HG03460 (cell line): Measurements from ENCODE around the gene ASL.
"Not testable (repeated sequence)": the region's sequence is repeated elsewhere in the genome, so short reads cannot be mapped to it uniquely, and the experiment has no call there.

Experiments used
- ATAC-seq: cut with Tn5 transposase; IDR thresholded peaks from one replicate; pipeline ENCODE4 v1.9.1; 2021; ENCODE audit not compliant: unreplicated experiment

The ASL gene

DNA sequence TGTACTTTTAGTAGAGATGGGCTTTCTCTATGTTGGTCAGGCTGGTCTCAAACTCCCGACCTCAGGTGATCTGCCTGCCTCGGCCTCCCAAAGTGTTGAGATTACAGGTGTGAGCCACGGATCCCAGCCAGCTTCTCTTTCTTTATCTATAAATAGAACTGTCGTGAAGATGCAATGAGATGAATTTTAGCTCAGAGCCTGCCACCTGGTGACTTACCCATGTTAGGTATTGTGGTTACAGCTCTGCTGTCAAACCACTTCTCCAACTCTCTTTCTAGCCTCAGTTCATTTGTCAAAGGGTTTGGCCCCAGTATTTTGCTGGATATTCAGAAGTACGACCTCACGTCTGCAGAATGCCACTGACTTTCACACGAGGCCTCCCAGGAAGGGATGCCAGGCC lies 3.4 kb upstream of the ASL start:
- ATAC-seq = not testable (repeated sequence)

DNA sequence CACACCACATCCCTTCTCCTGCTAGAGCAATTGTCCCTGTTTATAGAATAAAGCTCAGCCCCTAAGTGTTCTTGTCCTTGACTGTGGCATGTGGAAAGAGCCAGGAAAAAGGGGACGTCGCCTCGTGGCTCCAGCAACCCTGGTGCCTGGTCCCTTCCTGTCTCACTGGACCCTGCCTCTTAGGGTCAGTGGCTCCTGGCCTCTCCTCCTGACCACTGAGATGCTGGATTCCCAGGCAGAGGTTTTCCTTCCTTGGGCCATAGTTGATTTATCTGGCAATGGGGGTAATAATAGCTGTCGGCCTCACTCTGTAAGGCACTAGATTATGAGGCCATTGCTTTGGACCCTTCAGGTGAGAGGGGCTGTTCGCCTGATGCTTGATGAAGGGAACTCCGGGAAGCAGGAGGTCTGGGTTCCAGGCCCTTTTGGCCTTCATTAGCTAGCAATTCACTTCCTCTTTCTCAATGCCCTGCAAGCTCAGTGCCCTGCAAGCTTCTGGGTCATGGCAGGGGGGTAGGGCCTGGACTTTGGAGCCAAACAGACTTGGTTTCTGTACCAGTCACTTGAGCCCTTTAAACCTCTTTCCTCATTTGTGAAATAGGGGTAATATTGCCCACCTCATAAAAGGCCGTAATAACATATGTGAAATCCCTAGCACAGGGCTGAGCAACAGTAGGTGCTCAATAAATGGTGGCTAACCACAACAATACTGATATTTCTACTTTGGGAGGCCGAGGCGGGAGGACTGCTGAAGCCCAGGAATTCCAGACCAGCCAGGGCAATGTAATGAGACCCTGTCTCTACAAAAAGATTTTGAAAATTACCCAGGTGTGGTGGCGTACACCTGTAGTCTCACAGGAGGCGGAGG lies 1.1 kb downstream of the ASL start:
- ATAC-seq = no peak

DNA sequence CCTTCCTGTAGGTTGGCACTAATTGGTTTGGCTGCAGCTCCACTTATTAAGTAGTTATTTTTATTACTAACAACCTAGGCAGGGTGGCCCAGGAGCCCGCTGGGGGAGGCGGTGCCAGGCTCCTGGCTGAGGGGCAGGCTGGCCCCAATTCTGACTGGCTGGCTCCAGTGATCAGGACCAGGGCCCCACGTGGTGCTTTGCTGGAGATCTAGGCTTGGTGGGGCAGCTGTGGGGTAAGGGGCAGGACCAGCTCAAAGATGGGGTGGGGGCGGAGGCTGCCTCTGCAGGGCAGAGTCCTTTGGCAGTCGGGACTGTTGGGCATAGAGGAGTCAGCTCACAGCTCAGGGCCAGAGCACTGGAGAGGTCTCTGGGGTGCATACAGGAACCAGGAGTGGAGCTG lies 2.4 kb downstream of the ASL start:
- no peak for ATAC-seq

DNA sequence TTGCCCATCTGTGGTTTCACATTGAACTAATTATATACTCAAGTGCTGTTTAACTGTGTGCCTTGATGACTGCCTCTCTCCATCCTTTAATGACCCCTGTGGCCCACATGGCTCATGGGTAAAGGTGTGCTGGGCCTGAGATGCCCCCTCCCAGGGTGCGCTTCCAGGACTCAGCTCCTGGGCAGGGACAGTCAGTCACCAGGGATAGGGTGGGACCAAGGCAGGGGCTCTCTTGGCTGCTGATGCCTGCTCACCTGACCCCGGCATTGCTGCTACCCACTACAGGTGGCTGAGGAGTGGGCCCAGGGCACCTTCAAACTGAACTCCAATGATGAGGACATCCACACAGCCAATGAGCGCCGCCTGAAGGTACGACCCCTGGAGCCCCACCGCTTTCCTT lies 6.5 kb downstream of the ASL start:
- no peak for ATAC-seq

DNA sequence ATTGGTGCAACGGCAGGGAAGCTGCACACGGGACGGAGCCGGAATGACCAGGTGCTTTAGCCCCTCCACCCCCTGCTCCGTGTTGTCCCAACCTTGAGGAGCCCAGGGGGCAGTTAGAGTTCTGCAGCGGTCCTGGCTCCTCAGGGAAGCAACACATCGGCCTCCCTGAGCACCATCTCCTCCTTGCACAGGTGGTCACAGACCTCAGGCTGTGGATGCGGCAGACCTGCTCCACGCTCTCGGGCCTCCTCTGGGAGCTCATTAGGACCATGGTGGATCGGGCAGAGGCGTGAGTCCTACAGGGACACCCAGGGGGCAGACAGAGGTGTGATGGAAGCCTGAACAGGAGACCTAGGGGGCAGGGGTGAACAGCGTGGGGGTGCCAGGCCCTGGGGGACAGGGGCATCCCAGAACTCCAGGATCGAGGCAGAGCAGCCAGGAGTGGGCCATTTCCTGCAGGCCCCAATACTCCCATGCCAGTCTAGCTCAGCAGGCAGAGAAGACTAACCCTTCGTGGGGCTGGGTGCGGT lies 7.3 kb downstream of the ASL start:
- no peak for ATAC-seq

DNA sequence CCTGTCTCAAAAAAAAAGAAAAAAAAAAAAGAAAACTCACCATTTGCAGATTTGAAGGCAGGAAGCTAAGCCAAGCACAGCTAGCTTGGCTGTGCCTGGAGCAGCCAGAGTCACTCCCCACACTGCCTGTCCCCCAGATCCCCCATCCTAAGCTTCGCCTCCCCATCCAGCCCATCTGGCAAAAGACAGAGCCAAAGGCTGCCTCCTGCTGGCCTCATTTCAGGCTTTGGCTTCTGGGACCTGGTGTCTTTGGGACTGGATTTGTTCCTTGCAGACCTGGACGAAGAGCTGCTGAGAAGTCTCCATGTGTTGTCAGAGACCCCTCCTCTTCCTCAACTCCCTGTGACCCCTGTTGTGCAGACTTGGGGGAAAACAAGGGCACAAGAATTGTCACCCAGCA lies 8.1 kb downstream of the ASL start:
- ATAC-seq = no peak

DNA sequence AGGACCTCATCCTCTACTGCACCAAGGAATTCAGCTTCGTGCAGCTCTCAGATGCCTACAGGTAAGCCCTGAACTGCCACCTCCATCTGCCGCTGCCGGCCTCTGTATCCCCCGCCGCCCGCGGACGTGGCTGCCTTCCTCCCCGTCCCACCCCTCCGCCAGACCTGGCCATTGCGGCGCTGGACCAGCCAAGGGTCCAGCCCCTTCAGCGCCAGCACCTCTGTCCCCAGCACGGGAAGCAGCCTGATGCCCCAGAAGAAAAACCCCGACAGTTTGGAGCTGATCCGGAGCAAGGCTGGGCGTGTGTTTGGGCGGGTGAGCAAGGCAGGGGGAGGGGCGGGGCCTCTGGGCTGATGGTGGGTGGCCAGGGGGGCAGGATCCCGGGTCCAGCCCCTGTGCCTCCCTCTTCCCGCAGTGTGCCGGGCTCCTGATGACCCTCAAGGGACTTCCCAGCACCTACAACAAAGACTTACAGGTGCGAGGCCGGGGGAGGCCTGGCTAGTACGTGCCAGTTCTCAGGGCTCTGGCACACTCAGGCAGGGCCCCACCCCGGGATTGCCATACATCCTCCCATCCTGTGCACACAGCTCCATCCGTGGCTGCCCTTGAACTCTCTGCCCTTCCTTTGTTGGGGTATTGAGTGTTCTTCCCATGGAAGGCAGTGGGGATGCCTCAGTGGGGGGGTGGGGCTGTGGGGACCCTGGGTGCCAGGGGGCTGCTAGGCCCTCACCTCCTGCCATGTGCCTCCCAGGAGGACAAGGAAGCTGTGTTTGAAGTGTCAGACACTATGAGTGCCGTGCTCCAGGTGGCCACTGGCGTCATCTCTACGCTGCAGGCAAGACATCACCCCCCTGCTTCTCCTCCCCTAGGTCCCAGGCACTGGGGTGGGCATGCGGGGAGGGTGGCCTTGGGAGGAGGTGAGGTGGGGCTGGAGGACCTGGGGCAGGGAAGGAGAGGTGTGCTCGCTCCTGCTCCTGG lies 13.5 kb downstream of the ASL start:
- ATAC-seq = no peak

DNA sequence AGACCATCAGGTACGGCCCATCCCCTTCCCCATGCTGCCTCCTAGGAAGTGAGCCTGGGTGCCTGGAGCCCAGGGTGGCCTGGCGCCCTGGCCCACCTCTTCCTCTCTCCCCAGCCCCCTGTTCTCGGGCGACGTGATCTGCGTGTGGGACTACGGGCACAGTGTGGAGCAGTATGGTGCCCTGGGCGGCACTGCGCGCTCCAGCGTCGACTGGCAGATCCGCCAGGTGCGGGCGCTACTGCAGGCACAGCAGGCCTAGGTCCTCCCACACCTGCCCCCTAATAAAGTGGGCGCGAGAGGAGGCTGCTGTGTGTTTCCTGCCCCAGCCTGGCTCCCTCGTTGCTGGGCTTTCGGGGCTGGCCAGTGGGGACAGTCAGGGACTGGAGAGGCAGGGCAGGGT lies 17.0 kb downstream of the ASL start:
- ATAC-seq = no peak

DNA sequence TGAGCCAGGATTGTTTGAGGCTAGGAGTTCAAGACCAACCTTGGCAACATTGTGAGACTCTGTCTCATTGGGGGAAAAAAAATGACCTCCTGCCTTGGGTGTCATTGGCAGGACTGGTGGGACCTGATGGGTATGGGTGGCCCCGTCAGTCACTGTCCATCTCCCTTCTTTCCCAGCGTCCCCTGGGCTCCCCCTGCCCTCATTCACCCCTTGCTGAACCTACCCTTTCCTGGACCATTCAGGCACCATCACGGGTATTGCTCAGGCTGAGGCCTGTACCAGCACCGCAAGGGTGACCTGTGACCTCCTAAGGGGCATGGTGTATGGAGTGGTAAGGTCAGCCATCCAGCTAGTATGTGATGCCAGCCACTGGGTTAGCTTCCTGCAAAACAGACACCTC lies 19.4 kb downstream of the ASL start:
- no peak for ATAC-seq

DNA sequence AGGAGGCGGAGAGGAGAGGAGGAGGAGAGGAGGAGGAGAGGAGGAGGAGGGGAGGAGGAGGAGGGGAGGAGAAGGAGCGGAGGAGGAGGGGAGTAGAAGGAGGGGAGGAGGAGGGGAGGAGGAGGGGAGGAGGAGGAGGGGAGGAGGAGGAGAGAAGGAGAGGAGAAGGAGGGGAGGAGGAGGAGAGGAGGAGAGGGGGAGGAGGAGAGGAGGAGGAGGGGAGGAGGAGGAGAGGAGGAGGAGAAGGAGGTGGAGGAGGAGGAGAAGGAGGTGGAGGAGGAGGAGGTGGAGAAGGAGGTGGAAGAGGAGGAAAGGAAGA lies 23.6 kb downstream of the ASL start:
- ATAC-seq = no peak

DNA sequence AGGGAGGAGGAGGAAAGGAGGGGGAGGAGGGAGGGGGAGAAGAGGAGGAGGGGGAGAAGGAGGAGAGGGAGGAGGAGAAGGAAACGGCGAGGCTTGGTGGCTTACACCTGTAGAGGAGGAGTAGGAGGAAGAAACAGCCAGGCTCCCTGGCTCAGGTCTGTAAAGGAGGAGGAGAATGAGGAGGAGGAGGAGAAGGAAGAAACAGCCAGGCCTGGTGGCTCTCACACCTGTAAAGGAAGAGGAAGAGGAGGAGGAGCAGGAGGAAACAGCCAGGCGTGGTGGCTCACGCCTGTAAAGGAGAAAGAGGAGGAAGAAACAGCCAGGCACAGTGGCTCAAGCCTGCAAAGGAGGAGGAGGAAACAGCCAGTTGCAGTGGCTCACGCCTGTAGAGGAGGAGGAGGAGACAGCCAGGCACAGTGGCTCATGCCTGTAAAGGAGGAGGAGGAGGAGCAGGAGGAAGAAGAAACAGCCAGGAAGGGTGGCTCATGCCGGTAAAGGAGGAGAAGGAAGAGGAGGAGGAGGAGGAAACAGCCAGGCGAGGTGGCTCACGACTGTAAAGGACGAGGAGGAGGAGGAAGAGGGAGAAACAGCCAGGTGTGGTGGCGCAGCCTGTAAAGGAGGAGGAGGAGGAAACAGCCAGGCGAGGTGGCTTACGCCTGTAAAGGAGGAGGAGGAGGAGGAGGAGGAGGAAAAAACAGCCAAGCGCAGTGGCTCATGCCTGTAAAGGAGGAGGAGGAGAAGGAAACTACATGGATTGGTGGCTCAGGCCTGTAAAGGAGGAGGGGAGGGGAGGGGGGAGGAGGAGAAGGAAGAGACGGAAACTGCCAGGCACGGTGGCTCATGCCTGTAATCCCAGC lies 24.2 kb downstream of the ASL start:
- ATAC-seq = peak; percentile 73

DNA sequence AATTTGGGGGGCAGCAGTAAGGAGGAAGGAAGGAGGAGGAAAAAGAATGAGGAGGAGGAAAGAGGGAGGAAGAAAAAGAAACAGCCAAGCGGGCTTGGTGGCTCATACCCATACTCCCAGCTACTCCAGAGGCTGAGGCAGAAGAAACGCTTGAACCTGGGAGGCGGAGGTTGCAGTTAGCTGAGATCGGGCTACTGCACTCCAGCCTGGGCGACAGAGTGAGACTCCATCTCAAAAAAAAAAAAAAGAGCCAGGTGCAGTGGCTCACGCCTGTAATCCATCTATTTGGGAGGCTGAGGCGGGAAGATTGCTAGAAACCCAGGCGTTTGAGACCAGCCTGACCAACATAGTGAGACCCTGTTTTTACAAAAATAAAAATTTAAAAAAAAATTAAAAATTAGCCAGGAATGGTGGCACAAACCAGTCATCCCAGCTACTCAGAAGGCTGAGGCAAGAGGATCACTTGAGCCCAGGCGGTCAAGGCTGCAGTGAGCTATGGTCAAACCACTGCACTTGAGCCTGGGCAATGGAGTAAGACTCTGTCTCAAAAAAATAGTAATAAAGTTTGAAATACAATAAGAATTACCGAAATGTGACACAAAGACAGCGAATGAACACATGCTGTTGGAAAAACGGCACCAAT lies 24.9 kb downstream of the ASL start:
- peak; percentile 14 for ATAC-seq

DNA sequence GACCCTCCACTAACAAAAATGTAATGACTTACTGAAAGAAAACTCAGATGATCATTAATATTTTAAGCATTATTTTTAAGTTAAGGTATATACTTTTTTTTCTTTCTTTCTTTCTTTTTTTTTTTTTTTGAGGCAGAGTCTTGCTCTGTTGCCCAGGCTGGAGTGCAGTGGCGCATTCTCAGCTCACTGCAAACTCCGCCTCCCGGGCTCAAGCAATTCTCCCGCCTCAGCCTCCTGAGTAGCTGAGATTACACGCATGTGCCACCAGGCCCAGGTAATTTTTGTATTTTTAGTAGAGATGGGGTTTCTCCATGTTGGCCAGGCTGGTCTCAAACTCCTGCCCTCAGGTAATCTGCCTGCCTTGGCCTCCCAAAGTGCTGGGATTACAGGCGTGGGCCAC lies 26.5 kb downstream of the ASL start:
- not testable (repeated sequence) for ATAC-seq

DNA sequence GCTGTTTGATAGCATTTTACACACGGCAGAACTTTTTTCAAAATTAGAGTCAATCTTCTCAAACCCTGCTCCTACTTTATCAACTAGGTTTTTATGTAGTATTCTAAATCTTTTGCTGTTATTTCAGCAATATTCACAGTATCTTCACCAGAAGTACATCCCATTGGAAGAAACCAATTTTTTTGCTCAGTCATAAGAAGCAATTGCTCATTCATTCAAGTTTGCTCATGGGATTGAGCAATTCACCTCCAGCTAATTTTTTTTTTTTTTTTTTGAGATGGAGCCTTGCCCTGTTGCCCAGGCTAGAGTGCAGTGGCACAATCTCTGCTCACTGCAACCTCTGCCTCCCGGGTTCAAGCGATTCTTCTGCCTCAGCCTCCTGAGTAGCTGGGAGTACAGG lies 28.4 kb downstream of the ASL start:
- not testable (repeated sequence) for ATAC-seq

DNA sequence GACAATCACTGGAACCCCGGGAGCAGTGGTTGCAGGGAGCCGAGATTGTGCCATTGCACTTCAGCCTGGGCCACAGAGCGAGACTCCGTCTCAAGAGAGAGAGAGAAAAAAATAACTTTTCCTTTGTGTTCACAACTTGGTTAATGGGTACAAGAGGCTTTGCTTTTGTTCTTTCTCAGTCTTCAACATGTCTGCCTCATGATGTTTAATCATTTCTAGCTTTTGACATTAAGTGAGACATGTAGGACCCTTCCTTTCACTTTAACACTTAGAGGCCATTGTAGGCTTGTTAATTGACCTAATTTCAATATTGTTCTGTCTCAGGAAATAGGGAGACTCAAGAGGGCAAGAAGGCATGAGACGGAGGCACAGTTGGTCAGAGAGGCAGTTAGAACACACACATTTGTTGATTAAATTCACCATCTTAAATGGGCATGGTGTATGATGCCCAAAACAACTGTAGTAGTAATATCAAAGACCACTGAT lies 29.7 kb downstream of the ASL start:
- no peak for ATAC-seq

DNA sequence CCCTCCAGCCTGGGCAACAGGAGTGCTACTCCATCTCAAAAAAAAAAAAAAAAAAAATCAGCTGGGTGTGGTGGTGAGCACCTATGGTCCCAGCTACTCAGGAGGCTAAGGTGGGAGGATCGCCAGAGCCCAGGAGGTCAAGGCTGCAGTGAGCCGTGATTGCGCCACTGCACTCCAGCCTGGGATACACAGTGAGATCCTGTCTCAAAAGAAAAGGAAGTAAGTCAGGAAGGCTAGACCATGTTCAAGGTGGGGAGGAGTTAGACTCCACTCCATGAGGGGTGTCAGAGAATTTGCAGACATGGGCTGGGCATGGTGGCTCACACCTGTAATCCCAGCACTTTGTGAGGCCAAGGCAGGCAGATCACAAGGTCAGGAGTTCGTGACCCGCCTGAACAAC lies 32.8 kb downstream of the ASL start:
- ATAC-seq = not testable (repeated sequence)

DNA sequence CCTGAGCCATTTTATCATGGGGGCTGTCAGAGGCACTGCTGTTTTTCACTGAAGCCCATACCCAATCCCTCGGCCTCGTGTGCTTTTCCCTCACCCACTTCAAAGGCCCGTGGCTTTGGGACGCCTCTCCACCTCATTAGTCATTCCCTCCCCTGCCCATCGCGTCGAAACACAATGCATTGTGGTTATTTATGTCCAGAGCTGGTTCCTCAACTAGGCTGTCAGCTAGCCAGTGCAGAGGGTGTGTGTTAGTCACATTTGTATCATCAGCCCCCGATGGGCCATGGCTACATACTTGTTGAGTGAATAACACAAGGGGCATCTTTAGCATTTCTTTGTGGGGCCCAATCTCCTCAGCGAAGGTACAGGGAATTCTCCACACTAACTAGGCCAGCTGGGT lies 35.2 kb downstream of the ASL start:
- ATAC-seq = no peak

DNA sequence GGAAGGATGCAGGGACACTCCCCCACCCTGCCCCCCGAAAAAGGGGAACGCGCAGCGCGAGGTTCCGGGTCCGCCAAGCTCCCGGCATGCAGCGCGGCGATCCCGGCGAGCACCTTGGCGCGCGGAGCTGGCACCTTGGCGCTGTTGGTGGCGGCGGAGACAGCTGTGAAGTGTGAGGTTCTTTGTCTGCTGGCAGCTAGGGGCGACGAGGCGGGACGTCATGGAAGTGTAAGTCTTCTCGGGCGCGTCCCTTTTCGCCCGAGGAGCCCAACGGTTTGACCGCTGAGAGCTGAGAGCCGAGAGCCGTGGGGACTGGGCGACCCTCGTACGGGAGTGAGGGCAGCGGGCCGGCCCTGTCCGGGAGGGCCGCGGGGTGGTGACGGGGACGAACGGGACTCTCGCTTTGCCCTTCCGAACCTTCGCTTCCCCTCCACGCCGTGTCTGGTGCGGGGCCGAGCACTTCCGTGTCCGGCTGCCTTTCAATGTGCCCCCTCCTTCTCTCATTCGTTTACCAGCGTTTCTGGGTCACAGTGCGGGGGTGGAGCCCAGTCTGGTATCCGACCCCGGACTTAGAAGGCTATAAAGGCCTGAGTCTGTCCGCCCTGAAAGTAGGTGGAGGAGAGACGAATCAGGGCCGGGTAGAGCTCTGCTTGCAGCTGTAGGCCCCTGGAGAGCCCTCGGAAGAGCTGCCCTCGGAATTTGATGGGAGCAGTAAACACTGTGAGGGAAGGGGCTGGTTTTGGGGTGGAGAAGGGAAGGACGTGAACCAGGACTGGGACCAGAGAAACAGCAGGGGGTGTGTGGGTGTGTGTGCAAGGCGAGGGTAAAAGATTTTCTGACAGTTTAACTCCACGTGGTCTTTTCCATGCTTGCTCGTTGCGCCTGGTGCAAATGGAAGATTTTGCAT lies 39.4 kb downstream of the ASL start, which contains the start of gene CRCP:
Gene CRCP, plus strand, starts transcription at position 105 of the 907 bp plus-strand sequence. Its CDS starts 116 bp downstream, at position 221.
- ATAC-seq = peak; percentile 93
